HCT116 (cell line): Measurements from ENCODE around the gene GCNT3. TPM values are rescaled to one million over a fixed set of nuclear protein-coding genes. Genes with fewer than 3 reads are reported as not detected.
A peak's percentile ranks its signal among the peaks of the same experiment; 100 is the strongest.

Source experiments
- ATAC-seq: fragments of 200-7000 bp; cut with Tn5 transposase; 2 replicates; pipeline ENCODE4 v1.9.1; 2020; ENCODE audit warnings: mild to moderate bottlenecking, moderate library complexity
- Bru-seq: library from RNA; stranded (reverse); fragments of 400-500 nt; gene quantifications from one replicate; lab custom pipeline; 2021; lab: Mats Ljungman, UMichigan
- BruChase-seq, 2 experiments: library from RNA; stranded (reverse); fragments of 400-500 nt; gene quantifications; one replicate each; lab custom pipeline; 2021; lab: Mats Ljungman, UMichigan
- BruUV-seq: library from RNA; stranded (reverse); fragments of 400-500 nt; replicated peaks from 2 replicates; lab custom pipeline; 2021; lab: Mats Ljungman, UMichigan
- CTCF ChIA-PET: fragments of 300-600 bp; sonication (Branson Sonifier 250); formaldehyde crosslinking; loops from one replicate; lab custom pipeline; 2021; ENCODE audit warnings: antibody characterized with exemption; lab: Charles Lee
- POLR2A ChIA-PET: fragments of 300-600, 350-600 bp; sonication (Branson Sonifier 250); formaldehyde crosslinking; loops from one replicate; lab custom pipeline; 2021; ENCODE audit warnings: antibody characterized with exemption; lab: Charles Lee
- RAD21 ChIA-PET, 2 experiments: fragments of 300-600 bp; sonication (Branson Sonifier 250); formaldehyde crosslinking; loops; one replicate each; lab custom pipeline; 2023; ENCODE audit warnings: low total read pairs in 2 of 2; ENCODE audit not compliant: uncharacterized antibody in 2 of 2, unreplicated experiment in 2 of 2, low non-redundant PET in 1 of 2; lab: Charles Lee
- DNase-seq: peaks from one replicate; pipeline ENCODE4 v3.0.0-alpha.2; 2010; ENCODE audit warnings: low read depth, low spot score
- H2AFZ ChIP-seq: fragments of 200-600 bp; shearing (Covaris generic), sonication (generic); 2 replicates; pipeline ENCODE4 v1.6.1; 2017; ENCODE audit warnings: low read depth, mixed run types, mixed read lengths, antibody characterized with exemption, low read length; ENCODE audit not compliant: poor library complexity, severe bottlenecking
- H3K27ac ChIP-seq: 2 replicates; pipeline ENCODE4 v1.5.1; 2012; ENCODE audit warnings: low read depth, low read length
- H3K27me3 ChIP-seq: fragments of 200-600 bp; sonication (generic); 2 replicates; pipeline ENCODE4 v1.6.1; 2016; ENCODE audit warnings: mixed run types, low read length, mixed read lengths; ENCODE audit not compliant: insufficient read depth
- H3K36me3 ChIP-seq, 2 experiments: fragments of 200-500 bp in 1 of 2; fragments of 200-600 bp in 1 of 2; sonication (Bioruptor generic) in 1 of 2; sonication (generic) in 1 of 2; 2 replicates each; pipeline versions ENCODE4 v1.5.1 to v1.6.1; 2014 to 2016; ENCODE audit warnings: low read length in 2 of 2, inconsistent platforms in 1 of 2, mixed read lengths in 1 of 2, mixed run types in 1 of 2; ENCODE audit not compliant: insufficient read depth in 2 of 2, control insufficient read depth in 1 of 2
- H3K4me1 ChIP-seq, 2 experiments: fragments of 200-600 bp in 1 of 2; sonication (generic) in 1 of 2; 2 replicates each; pipeline versions ENCODE4 v1.5.1 to v1.6.1; 2012 to 2017; ENCODE audit warnings: low read length in 2 of 2, inconsistent platforms in 1 of 2, mild to moderate bottlenecking in 1 of 2, mixed read lengths in 1 of 2, mixed run types in 1 of 2, moderate library complexity in 1 of 2; ENCODE audit not compliant: insufficient read depth in 2 of 2, control insufficient read depth in 1 of 2
- H3K4me2 ChIP-seq: fragments of 200-600 bp; sonication (generic); 2 replicates; pipeline ENCODE4 v1.6.1; 2017; ENCODE audit warnings: mixed run types, low read length, mixed read lengths
- H3K4me3 ChIP-seq, 2 experiments: fragments of 200-600 bp in 1 of 2; sonication (generic) in 1 of 2; replicated peaks in 1 of 2; 2 replicates each; pipeline ENCODE4 v1.5.1; 2011 to 2016; ENCODE audit warnings: low read length in 2 of 2, control low read depth in 1 of 2, low read depth in 1 of 2, mild to moderate bottlenecking in 1 of 2, mixed read lengths in 1 of 2, mixed run types in 1 of 2
- H3K79me2 ChIP-seq: fragments of 200-600 bp; sonication (generic); 2 replicates; pipeline ENCODE4 v1.6.1; 2017; ENCODE audit warnings: mild to moderate bottlenecking, mixed run types, low read length, moderate library complexity, mixed read lengths; ENCODE audit not compliant: insufficient read depth
- H3K9ac ChIP-seq: fragments of 200-600 bp; sonication (generic); 2 replicates; pipeline ENCODE4 v1.6.1; 2016; ENCODE audit warnings: low read length, mixed read lengths
- H3K9me2 ChIP-seq: fragments of 200-600 bp; sonication (generic), shearing (Covaris generic); 2 replicates; pipeline ENCODE4 v1.6.1; 2017; ENCODE audit warnings: mixed run types, mild to moderate bottlenecking, moderate library complexity; ENCODE audit not compliant: insufficient read depth
- H3K9me3 ChIP-seq, 2 experiments: fragments of 200-500 bp in 1 of 2; fragments of 200-600 bp in 1 of 2; sonication (Bioruptor generic) in 1 of 2; sonication (generic) in 1 of 2; 2 replicates each; pipeline ENCODE4 v1.6.1; 2014 to 2017; ENCODE audit warnings: low read length in 2 of 2, mixed read lengths in 2 of 2, inconsistent platforms in 1 of 2, low read depth in 1 of 2, mild to moderate bottlenecking in 1 of 2, mixed run types in 1 of 2, moderate library complexity in 1 of 2; ENCODE audit not compliant: control insufficient read depth in 1 of 2, insufficient read depth in 1 of 2
- H4K20me1 ChIP-seq: fragments of 200-600 bp; sonication (generic), shearing (Covaris generic); 2 replicates; pipeline ENCODE4 v1.6.1; 2017; ENCODE audit warnings: mixed run types, mild to moderate bottlenecking, moderate library complexity; ENCODE audit not compliant: insufficient read depth
- CEBPB ChIP-seq: IDR thresholded peaks from 2 replicates; pipeline ENCODE4 v1.6.1; 2012; ENCODE audit warnings: low read depth
- CTCF ChIP-seq, 3 experiments: fragments of 200-600 bp in 1 of 3; sonication (generic) in 1 of 3; IDR thresholded peaks in 2 of 3; conservative IDR thresholded peaks in 1 of 3; 2 replicates each; pipeline ENCODE4 v1.5.1; 2012 to 2017; ENCODE audit warnings: low read depth in 2 of 3, low read length in 2 of 3, antibody characterized with exemption in 1 of 3, borderline replicate concordance in 1 of 3, control low read depth in 1 of 3, mild to moderate bottlenecking in 1 of 3, mixed read lengths in 1 of 3, mixed run types in 1 of 3, moderate library complexity in 1 of 3; ENCODE audit not compliant: insufficient read depth in 1 of 3
- EZH2phosphoT487 ChIP-seq: fragments of 200-600 bp; IDR thresholded peaks from 2 replicates; pipeline ENCODE4 v1.6.1; 2018; ENCODE audit warnings: antibody characterized with exemption, borderline replicate concordance
- JUND ChIP-seq: IDR thresholded peaks from 2 replicates; pipeline ENCODE4 v1.6.1; 2012
- POLR2AphosphoS5 ChIP-seq: IDR thresholded peaks from 2 replicates; pipeline ENCODE4 v1.6.1; 2011; ENCODE audit warnings: mild to moderate bottlenecking, low read depth, low read length, moderate library complexity
- REST ChIP-seq: IDR thresholded peaks from 2 replicates; pipeline ENCODE4 v1.6.1; 2012; ENCODE audit warnings: low read depth
- SIN3A ChIP-seq: IDR thresholded peaks from 2 replicates; pipeline ENCODE4 v1.6.1; 2012; ENCODE audit warnings: low read depth
- YY1 ChIP-seq: IDR thresholded peaks from 2 replicates; pipeline ENCODE4 v1.6.1; 2011; ENCODE audit warnings: low read length, low read depth, moderate library complexity, mild to moderate bottlenecking; ENCODE audit not compliant: insufficient replicate concordance; ENCODE audit errors: extremely low read depth
- ZFX ChIP-seq: fragments of 450-650 bp; IDR thresholded peaks from 2 replicates; pipeline ENCODE4 v1.6.1; 2017
- intact Hi-C: fragments of 100-400 bp; cut with micrococcal nuclease; formaldehyde crosslinking; loops from 2 replicates; pipeline ENCODE4 v1.10.0; 2022
- long read RNA-seq: library from polyadenylated mRNA; unstranded; transcript quantifications from one replicate; pipeline ENCODE4 v2.0.0, GENCODE V29; 2021; ENCODE audit not compliant: unreplicated experiment
- polyA plus RNA-seq: library from polyadenylated mRNA; unstranded; fragments of >200 nt; gene quantifications from 2 replicates; pipeline ENCODE4 v1.2.1, GENCODE V29; 2012; ENCODE audit warnings: missing spikeins
- total RNA-seq: library from RNA; stranded (reverse); gene quantifications from one replicate; pipeline ENCODE4 v1.2.1, GENCODE V29; 2021; ENCODE audit not compliant: unreplicated experiment

Gene GCNT3
- total RNA-seq = 5.6 TPM
- polyA plus RNA-seq = 3.3 and 4.3 TPM in 2 replicates
- Bru-seq, nascent RNA = percentile 67 among the genes with signal in this experiment
- BruChase-seq, experiment 1, labeled RNA remaining after a 6-hour chase = percentile 54 among the genes with signal in this experiment
- BruChase-seq, experiment 2, labeled RNA remaining after a 2-hour chase = percentile 70 among the genes with signal in this experiment
- long read RNA-seq, full-length matches to known transcripts = 5 of 5 reads
- long read RNA-seq, partial matches to known transcripts = 0 of 5 reads
- long read RNA-seq, other reads (novel, unspliced or antisense) = 0 of 5 reads

- no peaks in the 10 kb centered on the region for H3K9me3 ChIP-seq
- no peaks in the 10 kb centered on the region for H3K79me2 ChIP-seq
- BruUV-seq = TSS peak; percentile 88
- H4K20me1 ChIP-seq = no peaks in the 10 kb centered on the region
- H3K36me3 ChIP-seq = no peaks in the 10 kb centered on the region
- TF ChIP-seq ZFX = no peak
- TF ChIP-seq CEBPB = no peak
- TF ChIP-seq EZH2phosphoT487 = no peak
- no peak for TF ChIP-seq REST
- TF ChIP-seq CTCF (IDR thresholded peaks at IDR 0.05 in 2 of 3, conservative IDR thresholded peaks at IDR 0.05 in 1 of 3; ENCODE audit: borderline replicate concordance in 1 of 3, insufficient read depth in 1 of 3, low read depth in 2 of 3, low read length in 2 of 3) = no peak
- no peak for TF ChIP-seq YY1
- TF ChIP-seq SIN3A = no peak
- peak; percentile 38 for TF ChIP-seq JUND
- 0 out of 2 replicates have a peak, but pooled peaks have one; percentile 15 for TF ChIP-seq POLR2AphosphoS5
- H2AFZ ChIP-seq = peak within 1 kb of the TSS; percentile 99
- POLR2A ChIA-PET = interaction anchor here (1.5 to 1.8 kb wide), 2 partner anchors 18 to 56 kb away, joined by 4 read pairs; no protein-coding TSS in a partner anchor
- peak within 1 kb of the TSS; percentile 23 for H3K27ac ChIP-seq
- H3K9me2 ChIP-seq = no peaks in the 10 kb centered on the region
- H3K4me2 ChIP-seq = peak within 1 kb of the TSS; percentile 71
- DNase-seq (peak; percentile 32), ATAC-seq (peak; percentile 72)
- H3K27me3 ChIP-seq = no peaks in the 10 kb centered on the region
- H3K4me1 ChIP-seq = peaks cover 13 to 25% of the 10 kb centered on the region in 2 experiments; a peak in 3 of 4 replicates
- H3K9ac ChIP-seq = peak within 1 kb of the TSS; percentile 23
- CTCF ChIA-PET = interaction anchor here (0.9 to 2.0 kb wide), 2 partner anchors 8 to 83 kb away, joined by 3 to 11 read pairs; no protein-coding TSS in a partner anchor
- H3K4me3 ChIP-seq = peak within 1 kb of the TSS in 1 of 2 experiments; percentile 36; a peak in 2 of 4 replicates
- RAD21 ChIA-PET = no interaction called here
- intact Hi-C loops = no loop called here
Measured at GRCh38 chr15:59611276-59612260, at the start of gene GCNT3. Gene GCNT3, plus strand, starts transcription at chr15:59611783. Its CDS starts 6,456 bp downstream, at chr15:59618239.
